GM10266 (cell line): ENCODE data around the gene IGF1R.

ENCODE experiments used
- DNase-seq: peaks from one replicate; pipeline ENCODE4 v3.0.0; 2012; ENCODE audit errors: extremely low spot score
- TF ChIP-seq, protein P1 (sequence below): IDR thresholded peaks from 2 replicates; pipeline ENCODE4 v1.5.1; 2012; ENCODE audit warnings: mild to moderate bottlenecking, low read depth; ENCODE audit not compliant: control insufficient read depth, insufficient read depth; ENCODE audit errors: missing control alignments

IGF1R gene

DNA sequence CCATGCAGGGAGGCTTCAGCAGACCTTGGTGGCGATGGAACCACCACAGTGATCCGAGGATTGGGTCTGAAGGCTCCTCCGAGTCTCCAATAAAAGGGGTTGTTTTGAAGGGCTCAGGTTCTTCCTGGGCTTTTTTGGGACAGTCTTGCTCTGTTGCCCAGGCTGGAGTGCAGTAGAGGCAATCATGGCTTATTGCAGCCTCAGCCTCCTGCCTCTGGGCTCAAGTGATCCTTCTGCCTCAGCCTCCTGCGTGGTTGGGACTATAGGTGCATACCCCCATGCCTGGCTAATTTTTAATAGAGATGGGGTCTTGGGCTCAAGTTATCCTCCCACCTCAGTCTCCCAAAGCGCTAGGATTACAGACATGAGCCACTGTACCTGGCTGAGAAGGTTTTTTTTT, 84.8 kb downstream of the IGF1R start:
- TF ChIP-seq, protein P1, sequence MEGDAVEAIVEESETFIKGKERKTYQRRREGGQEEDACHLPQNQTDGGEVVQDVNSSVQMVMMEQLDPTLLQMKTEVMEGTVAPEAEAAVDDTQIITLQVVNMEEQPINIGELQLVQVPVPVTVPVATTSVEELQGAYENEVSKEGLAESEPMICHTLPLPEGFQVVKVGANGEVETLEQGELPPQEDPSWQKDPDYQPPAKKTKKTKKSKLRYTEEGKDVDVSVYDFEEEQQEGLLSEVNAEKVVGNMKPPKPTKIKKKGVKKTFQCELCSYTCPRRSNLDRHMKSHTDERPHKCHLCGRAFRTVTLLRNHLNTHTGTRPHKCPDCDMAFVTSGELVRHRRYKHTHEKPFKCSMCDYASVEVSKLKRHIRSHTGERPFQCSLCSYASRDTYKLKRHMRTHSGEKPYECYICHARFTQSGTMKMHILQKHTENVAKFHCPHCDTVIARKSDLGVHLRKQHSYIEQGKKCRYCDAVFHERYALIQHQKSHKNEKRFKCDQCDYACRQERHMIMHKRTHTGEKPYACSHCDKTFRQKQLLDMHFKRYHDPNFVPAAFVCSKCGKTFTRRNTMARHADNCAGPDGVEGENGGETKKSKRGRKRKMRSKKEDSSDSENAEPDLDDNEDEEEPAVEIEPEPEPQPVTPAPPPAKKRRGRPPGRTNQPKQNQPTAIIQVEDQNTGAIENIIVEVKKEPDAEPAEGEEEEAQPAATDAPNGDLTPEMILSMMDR, result no peak
- DNase-seq, result no peak

DNA sequence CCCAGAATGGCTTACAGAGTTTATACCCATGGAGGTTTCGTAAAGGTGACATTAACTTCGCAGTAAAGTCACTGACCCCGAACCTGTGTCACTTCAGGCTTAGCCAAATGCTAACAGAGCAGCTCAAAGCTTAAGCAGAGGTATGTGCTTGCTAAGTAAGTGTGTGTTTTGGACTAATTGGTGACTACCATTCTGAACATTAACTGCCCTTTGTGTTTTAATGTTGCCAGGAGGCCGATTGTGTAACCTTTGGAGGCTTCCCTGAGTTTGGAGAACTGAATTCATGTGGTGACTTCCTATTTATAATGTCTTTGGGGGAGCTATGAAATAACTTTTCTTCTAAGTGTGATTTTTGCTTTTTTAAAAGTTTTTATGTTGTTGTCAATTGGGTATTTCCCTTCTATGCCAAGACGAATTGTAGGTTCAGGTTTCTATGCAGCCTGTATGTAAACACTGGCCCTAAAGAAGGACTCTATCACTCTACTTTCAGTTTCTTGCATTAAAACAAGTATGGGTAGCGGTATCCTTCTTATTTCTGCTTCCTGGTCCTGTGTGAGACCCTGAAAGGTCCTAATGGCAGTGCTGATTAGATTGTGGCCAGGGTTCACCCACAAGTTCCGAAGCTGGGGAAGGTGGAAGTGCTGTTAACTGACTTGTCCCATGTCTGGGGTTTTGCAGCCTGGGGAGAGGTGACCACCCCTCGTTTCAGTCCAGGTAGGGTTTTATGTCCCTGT, 86.3 kb downstream of the IGF1R start:
- no peak for DNase-seq
- TF ChIP-seq, protein P1, result no peak

DNA sequence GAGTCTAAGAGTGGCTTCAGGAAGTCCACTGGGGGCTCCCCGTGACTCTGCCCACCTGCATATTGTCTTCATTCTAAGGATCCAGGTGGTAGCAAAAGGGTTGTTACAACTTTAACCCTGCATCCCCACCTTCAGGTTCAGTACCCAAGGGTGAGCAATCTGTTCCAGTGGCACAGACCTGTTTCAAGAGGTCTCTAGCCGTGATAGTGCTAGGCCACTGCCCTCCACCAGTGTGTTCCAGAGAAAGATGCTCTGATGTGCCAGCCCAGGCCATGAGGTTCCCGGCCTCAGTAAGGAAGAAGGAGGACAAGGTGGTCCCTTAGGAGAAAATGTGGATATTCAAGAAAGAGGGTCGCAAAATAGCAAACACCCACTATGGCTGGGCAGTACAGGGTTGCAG, 87.0 kb downstream of the IGF1R start:
- TF ChIP-seq, protein P1, result no peak
- DNase-seq, result no peak

DNA sequence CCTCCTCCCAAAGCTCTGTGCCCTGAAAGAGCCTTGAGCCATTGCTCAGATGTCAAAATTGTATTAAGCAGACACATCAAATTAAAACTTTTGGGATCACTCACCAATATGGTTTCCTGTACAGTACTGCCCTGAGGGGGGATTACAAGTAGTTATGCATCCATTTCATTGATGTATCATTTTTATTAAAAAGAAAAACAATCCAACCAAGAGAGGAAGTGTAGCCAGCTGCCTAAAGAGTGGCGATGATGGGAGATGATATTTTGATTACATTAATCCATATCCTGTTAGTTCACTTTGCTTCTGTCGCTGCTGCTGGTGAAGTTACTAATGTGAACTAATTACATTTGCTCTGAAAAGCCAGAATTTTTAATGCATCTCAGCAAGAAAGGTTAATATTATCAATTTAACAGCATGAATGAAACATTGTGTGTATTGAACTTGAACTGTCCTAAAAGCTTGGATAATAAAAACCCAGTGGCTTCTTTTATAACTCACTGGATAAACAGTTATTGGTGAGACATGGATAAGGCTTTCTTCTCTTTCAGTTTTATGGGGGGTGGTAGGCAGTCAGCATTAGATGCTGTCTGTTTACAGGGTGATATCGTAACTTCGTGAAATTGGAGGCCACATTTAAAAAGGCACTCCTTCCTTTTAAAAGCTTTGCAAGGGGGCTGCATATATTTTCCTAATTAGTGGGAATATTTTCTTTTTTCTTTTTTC, 87.7 kb downstream of the IGF1R start:
- TF ChIP-seq, protein P1, result no peak
- DNase-seq, result no peak

DNA sequence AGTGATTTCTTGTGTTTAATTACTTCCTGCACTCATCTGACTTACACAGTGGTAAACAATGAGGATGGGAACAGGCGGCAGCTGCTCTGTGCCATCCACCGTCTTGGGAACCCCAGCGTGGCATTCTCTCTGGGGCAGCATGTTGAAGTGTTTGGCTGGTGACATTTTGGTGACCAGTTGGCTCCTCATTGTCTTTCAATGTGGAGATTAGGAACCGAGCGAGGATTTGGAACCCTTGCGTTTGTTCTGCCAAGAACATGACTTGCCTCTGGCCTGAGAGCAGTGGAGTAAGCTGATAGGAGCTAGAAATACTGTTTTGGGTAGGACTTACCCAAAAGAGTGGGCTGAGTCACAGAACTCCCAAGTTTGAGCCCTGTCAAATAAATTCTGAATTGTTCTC, 88.8 kb downstream of the IGF1R start:
- TF ChIP-seq, protein P1, result no peak
- DNase-seq, result no peak

DNA sequence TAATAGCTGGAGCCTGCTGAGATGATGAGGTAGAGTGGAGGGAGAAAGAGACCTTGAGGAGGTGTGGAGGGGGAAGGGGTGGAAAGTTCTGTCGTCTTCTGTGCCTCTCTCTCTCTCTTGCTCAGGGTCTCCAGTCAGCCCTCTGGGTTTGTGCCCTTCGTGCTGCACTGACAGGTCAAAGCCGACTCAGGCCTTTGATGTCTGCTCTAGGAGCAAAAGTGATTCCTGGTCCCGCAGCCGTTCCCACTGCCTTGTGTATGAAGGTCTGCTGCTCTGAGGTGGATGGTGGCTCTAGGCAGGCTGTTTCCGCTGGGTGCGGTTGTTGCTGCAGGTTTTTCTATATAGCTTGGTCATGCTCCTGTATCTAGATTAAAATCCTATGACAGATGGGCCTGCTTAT, 89.4 kb downstream of the IGF1R start:
- DNase-seq, result no peak
- TF ChIP-seq, protein P1, result no peak
